NCI-H69 (cell line): Measurements from ENCODE around the gene CROCC2.

Source experiments
- DNase-seq: peaks from one replicate; lab custom pipeline; 2025; lab: John Stamatoyannopoulos, UW

Gene CROCC2

DNA sequence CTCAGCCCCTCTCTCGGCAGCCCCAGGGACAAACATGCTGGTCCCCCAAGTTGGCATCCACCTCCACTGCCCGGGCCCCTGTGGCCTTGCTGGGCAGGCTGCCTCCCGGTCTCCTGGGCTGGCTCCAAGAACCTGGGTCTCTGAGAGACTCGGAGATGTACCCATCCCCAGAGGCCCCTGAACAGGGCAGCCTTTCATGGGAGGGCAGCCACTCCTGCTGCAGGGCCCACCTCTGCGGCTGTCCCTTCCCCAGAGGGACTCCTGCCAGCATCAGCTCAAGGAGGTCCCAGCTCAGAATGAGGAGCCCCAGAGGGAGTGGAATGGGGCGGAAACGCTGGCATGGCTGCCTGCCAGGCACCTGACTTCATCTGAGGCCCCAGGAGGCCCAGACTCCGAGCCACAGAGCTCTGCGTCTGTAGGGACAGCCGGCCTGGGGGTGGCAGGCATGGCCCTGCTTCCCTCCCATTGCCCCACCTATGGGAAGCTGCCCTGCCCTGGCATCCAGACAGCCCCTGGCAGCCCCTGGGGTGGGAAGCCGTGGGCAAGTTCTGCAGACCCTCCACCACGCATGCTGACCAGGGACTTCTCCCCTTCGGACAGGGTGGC lies 857 bp upstream of the CROCC2 start:
- DNase-seq: peak; percentile 79

DNA sequence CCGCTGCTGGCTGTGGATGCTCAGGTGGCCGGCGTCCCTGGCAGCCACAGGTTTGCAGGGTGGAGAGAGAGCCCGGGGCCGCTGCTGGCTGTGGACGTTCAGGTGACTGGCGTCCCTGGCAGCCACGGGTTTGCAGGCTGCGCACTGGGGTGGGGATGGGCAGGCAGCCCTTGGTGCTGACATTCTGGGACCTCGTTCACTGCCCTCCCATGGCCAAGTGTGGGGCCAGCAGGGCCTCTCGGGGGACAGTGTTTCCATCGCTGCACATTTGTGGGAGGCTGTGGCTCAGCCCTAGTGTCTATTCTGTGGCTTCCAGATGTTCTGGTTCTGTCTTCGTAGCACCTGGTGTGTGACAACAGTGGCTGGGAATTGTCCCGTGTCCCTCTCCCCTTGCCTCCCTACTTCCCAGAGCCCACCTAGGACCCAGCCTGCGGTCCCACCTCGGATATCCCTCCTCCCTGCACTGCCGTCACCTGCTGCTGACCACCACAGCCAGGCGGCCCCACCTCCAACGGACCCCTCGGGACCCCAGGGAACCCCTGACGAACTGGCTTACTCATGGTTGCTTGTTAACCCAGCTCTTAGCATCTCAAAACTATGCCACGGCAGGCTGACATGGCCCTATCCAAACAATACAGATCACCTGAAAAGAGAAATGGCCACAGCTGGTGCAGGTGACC lies 915 bp downstream of the CROCC2 start:
- DNase-seq: no peak

DNA sequence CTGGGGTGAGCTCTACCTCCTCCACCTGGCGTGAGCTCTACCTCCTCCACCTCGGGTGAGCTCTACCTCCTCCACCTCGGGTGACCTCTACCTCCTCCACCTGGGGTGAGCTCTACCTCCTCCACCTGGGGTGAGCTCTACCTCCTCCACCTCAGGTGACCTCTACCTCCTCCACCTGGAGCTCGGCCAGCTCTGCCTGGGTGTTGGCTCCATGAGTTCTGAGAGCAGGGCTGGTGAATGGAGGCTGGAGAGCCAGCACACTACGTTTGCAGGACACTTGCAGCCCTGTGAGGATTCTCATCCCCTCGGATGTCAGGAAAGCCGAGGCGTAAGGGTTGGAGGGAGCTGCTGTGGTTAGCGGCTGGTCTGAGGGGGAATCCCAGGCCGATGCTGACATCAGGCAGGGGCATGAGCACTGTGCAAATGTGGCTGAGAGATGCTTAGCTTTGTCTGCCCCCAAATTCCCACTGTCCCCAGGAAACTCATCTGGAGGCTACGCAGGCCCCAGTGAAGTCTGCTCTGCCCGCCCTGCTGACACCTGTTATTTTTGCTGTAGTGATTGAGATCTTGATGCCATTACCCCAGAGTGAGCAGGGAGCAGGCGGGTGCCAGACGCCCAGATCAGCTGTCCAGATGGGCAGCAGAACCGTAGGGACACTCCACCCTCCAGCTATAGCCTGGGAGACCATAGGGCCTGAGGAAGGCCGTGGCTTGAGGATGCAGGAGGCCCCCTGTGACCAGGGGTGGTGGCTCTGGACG lies 3.3 kb downstream of the CROCC2 start:
- no peak for DNase-seq

- no peak for DNase-seq
These were observed 5.6 kb downstream of the CROCC2 start for GRCh38 chr2:240911641-240912265.

GRCh38 chr2:240912878-240913809 lies 7.0 kb downstream of the CROCC2 start:
- DNase-seq: no peak

DNA sequence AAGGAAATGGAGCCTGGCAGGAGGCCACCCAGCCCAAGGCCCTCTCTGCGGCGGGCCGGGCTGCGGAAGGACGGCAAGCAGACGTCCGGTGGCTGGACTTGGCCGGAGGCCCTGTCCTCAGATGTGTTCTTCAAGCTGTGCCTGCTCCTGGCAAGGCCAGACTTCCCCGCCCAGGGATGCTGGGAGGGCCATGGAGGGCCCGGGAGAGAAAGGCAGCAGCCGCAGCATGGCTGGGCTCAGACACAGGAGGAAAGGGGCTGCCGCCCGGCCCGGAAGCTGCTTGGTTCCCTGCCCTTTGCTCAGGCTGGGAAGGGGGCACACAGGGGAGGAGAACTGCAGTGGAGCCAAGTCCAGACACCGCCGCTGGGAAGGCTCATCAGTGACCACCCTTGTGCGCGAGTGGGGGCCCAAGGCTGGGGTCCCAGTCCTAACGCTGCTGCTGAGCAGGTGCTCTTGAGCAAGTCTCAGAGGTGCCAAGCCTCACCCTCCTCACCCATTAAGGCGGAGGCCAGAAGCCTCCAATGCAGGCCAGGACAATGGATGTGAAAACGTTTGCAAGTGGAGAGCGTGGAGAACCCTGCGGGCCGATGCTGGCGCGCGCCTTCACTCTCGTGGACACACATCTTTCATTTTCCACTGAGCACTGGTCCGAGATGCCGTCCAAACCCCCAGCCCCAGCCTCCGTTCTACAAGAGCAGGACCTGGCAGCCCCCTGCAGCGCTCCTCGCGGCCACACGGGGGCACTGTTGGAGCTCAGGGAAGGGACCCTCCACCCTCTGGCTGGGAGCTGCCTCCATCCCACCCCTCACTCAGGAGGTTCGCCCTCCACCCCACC lies 7.9 kb downstream of the CROCC2 start:
- DNase-seq: peak; percentile 56

- no peak for DNase-seq
These were observed 8.7 kb downstream of the CROCC2 start for GRCh38 chr2:240914645-240915525.

- peak; percentile 15 for DNase-seq
These were observed 9.6 kb downstream of the CROCC2 start for GRCh38 chr2:240915526-240916341.

DNA sequence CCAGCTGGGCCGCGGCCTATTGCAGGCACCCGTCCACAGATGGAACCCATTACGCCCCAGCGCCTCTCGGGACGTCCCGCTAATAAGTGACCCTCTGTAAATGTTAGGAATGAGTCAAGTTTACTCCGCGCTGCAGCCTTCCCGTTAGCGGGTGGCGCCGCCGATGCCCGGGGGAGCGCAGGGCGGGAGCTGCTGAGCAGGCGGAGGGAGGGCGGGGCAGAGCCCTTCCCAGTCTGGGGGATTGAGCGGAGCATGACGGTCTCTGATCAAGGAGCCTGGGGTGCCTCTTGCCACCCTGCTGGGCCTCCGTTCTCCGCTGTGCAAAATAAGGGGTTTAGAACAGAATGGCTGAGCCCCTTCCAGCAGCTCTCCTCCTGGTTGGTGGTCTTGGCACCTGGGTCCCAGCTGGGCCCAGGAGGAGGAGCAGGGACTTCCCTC lies 10.5 kb downstream of the CROCC2 start:
- DNase-seq: peak; percentile 83

DNA sequence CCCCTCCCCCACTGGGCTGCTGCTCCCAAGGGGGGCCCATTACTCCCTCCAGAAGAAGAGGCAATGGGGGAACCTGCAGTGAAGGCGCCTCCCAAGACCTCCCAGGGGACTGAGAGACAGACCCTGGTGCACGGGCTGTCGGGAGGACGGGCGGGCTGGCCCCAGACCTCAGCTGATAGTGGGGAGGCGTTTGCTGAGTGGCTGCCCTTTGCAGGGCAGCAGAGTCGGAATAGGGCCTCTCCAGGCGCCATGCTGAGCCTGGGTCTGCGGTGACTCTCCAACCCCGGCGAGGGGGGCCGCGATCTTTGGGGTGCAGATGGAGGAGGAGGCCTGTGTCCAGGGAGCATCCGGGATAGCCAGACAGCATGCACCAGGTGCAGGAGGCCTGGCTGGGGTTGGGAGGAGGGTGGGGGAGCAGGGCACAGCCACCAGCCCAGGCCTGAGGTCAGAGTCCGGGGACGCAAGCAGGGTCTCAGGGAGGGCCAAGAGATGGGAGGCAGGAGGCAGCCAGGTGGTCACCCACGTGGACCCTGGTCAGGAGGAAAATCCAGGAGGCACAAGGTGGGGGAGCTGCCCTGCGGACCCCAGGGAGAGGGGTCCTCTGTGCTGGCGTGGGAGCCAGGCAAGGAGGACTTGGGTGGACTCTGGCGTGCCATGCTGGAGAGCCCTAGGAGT lies 11.0 kb downstream of the CROCC2 start:
- no peak for DNase-seq

- peak; percentile 41 for DNase-seq
These were observed 11.6 kb downstream of the CROCC2 start for GRCh38 chr2:240917684-240918257.

DNA sequence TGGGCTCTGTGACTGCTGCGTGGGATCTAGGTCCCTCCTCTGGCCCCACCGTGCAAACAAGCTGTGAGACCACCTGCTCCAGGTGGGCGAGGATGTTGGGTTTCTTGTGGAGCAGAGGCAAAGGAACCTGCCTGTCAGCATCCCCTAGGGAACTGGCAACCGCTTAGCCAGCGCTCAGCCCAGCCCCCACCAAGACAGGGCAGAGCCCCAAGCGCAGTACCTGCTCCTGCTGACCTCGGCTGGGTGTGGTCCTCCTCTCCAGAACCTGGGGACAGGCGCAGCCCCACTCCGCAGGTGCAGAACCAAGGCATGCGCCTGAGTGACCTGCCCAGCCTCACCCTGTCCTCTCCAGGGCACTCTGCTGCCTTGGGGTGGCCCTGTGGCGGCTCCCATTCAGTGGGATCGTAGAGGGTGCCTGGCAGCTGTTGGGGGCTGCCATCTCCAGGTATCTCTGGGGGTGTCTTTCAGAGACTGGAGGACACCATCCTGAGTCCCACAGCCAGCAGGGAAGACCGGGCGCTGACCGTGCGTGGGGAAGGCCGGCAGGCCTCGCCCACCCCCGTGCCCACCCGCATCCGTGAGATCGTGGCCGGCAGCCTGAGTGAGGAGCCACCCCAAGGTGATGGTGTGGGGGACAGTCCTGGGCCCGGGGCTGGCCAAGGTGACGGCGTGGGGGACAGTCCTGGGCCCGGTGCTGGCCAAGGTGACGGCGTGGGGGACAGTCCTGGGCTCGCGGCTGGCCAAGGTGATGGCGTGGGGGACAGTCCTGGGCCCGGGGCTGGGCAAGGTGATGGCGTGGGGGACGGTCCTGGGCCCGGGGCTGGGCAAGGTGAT lies 12.3 kb downstream of the CROCC2 start:
- peak; percentile 47 for DNase-seq

DNA sequence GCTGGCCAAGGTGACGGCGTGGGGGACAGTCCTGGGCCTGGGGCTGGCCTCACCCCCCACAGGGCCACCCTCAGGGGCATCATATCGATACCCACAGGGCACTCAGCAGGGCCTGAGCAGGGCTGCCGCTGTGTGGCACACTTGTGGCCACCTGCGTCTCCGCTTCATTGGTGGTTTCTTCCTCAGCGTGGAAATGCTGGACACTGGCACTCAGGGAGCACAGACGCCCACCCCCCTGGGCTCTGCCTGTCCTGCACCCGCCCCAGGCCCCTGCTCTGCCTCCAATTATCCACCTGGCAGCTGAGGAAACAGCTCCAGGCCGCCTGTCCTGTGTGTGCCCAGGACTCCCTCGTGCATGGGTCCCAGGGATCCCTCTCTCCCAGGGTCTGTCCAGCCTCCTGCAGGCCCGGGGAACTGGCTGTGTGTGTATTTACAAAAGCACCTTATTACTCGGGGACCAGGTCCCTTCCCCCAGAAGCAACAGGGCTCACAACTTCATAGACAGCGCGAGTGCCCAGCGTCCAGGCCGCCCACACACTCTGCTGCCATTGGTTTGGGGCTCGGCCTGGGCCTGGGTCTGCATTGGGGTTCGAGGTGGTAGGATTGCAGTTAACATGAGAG lies 13.1 kb downstream of the CROCC2 start:
- peak; percentile 49 for DNase-seq

DNA sequence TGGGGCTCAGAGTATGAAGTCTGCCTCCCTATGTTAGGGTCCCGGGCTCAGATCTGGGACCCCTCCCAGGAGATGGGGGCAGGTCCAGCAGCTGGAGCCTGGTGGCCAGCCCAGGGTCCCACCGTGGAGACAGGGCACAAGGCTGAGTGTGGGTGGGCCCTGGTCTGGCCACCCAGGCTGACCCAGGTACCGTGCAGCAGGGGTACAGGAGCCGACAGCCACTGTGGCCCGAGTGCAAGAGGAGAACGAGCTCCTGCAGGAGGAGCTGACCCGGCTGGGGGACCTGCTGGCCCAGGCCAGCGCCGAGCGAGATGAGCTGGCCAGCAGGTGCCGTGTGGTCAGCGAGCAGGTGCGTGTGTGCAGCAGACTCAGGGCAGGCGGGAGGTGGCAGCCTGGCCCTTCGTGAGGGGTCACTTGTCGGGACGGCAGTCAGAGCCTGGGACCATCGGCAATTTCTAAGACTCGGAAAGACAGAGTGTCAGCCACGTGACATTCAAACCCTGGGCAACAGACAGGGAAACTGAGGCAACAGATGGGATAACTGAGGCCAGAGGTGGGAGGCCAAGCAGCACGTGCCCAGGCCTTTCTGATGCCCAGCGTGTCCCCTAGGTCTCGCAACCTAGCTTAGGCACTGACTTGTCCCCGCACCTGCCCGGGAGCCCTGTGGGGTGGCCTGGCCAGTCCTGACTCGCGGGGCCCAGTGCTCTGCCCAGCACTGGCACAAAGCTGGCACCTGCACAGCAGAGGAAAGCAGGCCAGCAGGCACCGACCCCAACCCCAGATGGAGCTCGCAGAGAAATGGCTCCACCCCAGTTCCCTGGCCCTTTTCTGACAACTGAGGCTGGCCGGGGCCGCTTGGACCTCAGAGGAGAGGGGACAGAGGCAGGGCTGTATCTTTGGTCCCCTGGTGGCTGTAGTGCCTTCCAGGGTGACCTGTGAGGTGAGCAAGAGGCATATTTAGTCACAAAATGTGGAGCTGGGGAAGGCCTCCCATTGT lies 13.9 kb downstream of the CROCC2 start:
- DNase-seq: no peak

DNA sequence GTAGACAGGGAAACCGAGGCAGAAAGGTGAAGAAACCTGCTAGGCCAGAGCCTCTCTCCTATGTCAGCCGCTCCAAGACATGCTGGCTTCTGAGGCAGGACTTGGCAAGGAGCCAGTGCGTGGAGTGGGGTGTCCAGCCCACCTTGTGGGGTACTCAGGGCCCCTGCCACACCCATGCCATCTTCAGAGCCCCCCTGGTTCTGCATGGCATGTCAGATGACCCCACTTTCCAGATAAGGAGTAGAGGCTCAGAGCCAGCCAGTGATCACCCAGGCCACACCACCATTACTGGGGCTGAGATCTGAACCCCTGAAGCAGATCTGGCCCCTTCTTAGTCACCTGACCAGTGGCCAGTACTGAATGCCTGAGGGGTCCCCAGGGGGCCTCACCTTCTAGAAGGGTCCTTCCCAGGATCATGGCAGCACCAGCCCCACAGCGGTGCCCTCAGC lies 14.7 kb downstream of the CROCC2 start:
- DNase-seq: no peak
